H9 (cell line): ENCODE measurements around the gene GLRX3. TPM values are rescaled to one million over a fixed set of nuclear protein-coding genes. Genes with fewer than 3 reads are reported as not detected.

Experiments used
- DNase-seq: peaks from one replicate; pipeline ENCODE4 v3.0.0-alpha.2; 2017
- H2AFZ ChIP-seq: one replicate; pipeline ENCODE4 v1.6.1; 2013; ENCODE audit warnings: mild to moderate bottlenecking, low read length, control low read depth, moderate library complexity
- H2AK5ac ChIP-seq: 2 replicates; pipeline ENCODE4 v1.6.1; 2013; ENCODE audit warnings: low read length, control low read depth, mixed read lengths; ENCODE audit not compliant: insufficient read length
- H2BK120ac ChIP-seq: one replicate; pipeline ENCODE4 v1.6.1; 2013; ENCODE audit warnings: low read depth, mild to moderate bottlenecking, low read length, control low read depth, inconsistent platforms; ENCODE audit not compliant: poor library complexity, severe bottlenecking
- H2BK12ac ChIP-seq: 2 replicates; pipeline ENCODE4 v1.6.1; 2013; ENCODE audit warnings: low read length, control low read depth, mixed read lengths, low read depth; ENCODE audit not compliant: insufficient read length
- H2BK15ac ChIP-seq: 2 replicates; pipeline ENCODE4 v1.6.1; 2013; ENCODE audit warnings: low read depth, low read length, control low read depth
- H2BK20ac ChIP-seq: one replicate; pipeline ENCODE4 v1.6.1; 2013; ENCODE audit warnings: low read depth, mild to moderate bottlenecking, low read length, control low read depth, inconsistent platforms; ENCODE audit not compliant: poor library complexity, severe bottlenecking
- H2BK5ac ChIP-seq: 2 replicates; pipeline ENCODE4 v1.6.1; 2013; ENCODE audit warnings: low read length, control low read depth, mixed read lengths; ENCODE audit not compliant: insufficient read length
- H3K14ac ChIP-seq: 2 replicates; pipeline ENCODE4 v1.6.1; 2013; ENCODE audit warnings: low read length, control low read depth; ENCODE audit not compliant: insufficient read depth
- H3K18ac ChIP-seq: 2 replicates; pipeline ENCODE4 v1.6.1; 2013; ENCODE audit warnings: low read depth, mild to moderate bottlenecking, mixed read lengths, low read length, control low read depth; ENCODE audit not compliant: insufficient read length
- H3K23ac ChIP-seq: 2 replicates; pipeline ENCODE4 v1.6.1; 2013; ENCODE audit warnings: low read length, control low read depth, mixed read lengths, low read depth; ENCODE audit not compliant: insufficient read length
- H3K23me2 ChIP-seq: 2 replicates; pipeline ENCODE4 v1.6.1; 2013; ENCODE audit warnings: low read depth, mild to moderate bottlenecking, mixed read lengths, low read length, control low read depth; ENCODE audit not compliant: insufficient read length, poor library complexity, severe bottlenecking
- H3K27ac ChIP-seq: 2 replicates; pipeline ENCODE4 v1.5.1; 2013; ENCODE audit warnings: low read length, control low read depth, mixed read lengths, low read depth; ENCODE audit not compliant: insufficient read length
- H3K27me3 ChIP-seq: 2 replicates; pipeline ENCODE4 v1.6.1; 2013; ENCODE audit warnings: low read length, control low read depth, inconsistent platforms; ENCODE audit not compliant: insufficient read depth
- H3K4ac ChIP-seq: 2 replicates; pipeline ENCODE4 v1.6.1; 2013; ENCODE audit warnings: low read depth, mild to moderate bottlenecking, control low read depth, inconsistent platforms, low read length, moderate library complexity
- H3K4me1 ChIP-seq: 2 replicates; pipeline ENCODE4 v1.6.1; 2013; ENCODE audit warnings: low read length, control low read depth, inconsistent platforms; ENCODE audit not compliant: insufficient read depth
- H3K4me2 ChIP-seq: 2 replicates; pipeline ENCODE4 v1.6.1; 2013; ENCODE audit warnings: low read length, control low read depth, mixed read lengths; ENCODE audit not compliant: insufficient read length, insufficient read depth
- H3K56ac ChIP-seq: 2 replicates; pipeline ENCODE4 v1.6.1; 2013; ENCODE audit warnings: low read depth, mild to moderate bottlenecking, mixed read lengths, low read length, control low read depth; ENCODE audit not compliant: insufficient read length
- H3K79me1 ChIP-seq: 2 replicates; pipeline ENCODE4 v1.6.1; 2013; ENCODE audit warnings: low read depth, mild to moderate bottlenecking, moderate library complexity, low read length, control low read depth, inconsistent platforms; ENCODE audit not compliant: insufficient read depth, poor library complexity, severe bottlenecking
- H3K79me2 ChIP-seq: 2 replicates; pipeline ENCODE4 v1.6.1; 2013; ENCODE audit warnings: low read length, control low read depth, inconsistent platforms; ENCODE audit not compliant: insufficient read depth
- H3K9ac ChIP-seq: 2 replicates; pipeline ENCODE4 v1.6.1; 2013; ENCODE audit warnings: low read length, control low read depth, mixed read lengths; ENCODE audit not compliant: insufficient read length; ENCODE audit errors: extremely low read depth
- H3K9me3 ChIP-seq: one replicate; pipeline ENCODE4 v1.6.1; 2013; ENCODE audit warnings: low read depth, low read length, inconsistent platforms; ENCODE audit not compliant: control insufficient read depth
- H3T11ph ChIP-seq: one replicate; pipeline ENCODE4 v1.6.1; 2013; ENCODE audit warnings: mild to moderate bottlenecking, low read length, control low read depth, inconsistent platforms
- H4K20me1 ChIP-seq: one replicate; pipeline ENCODE4 v1.6.1; 2013; ENCODE audit not compliant: control insufficient read depth, insufficient read length, insufficient read depth
- H4K5ac ChIP-seq: 2 replicates; pipeline ENCODE4 v1.6.1; 2013; ENCODE audit warnings: low read depth, mild to moderate bottlenecking, mixed read lengths, low read length, control low read depth; ENCODE audit not compliant: insufficient read length
- H4K8ac ChIP-seq: replicated peaks from 2 replicates; pipeline ENCODE4 v1.6.1; 2013; ENCODE audit warnings: low read length, control low read depth, mixed read lengths, low read depth; ENCODE audit not compliant: insufficient read length
- H4K91ac ChIP-seq: 2 replicates; pipeline ENCODE4 v1.6.1; 2013; ENCODE audit warnings: low read depth, mild to moderate bottlenecking, moderate library complexity, mixed read lengths, low read length, control low read depth; ENCODE audit not compliant: insufficient read length
- H3K27ac Mint-ChIP-seq, 3 experiments: 2 replicates in 2 of 3; 3 replicates in 1 of 3; pipeline ENCODE4 v1.8.0; 2020 to 2021; ENCODE audit warnings: mixed read lengths in 3 of 3, mild to moderate bottlenecking in 1 of 3, moderate library complexity in 1 of 3
- H3K27me3 Mint-ChIP-seq: 2 replicates; pipeline ENCODE4 v1.8.0; 2021; ENCODE audit warnings: low read depth, mild to moderate bottlenecking, moderate library complexity, mixed read lengths
- H3K36me3 Mint-ChIP-seq, 3 experiments: 2 replicates in 2 of 3; 3 replicates in 1 of 3; pipeline ENCODE4 v1.8.0; 2020 to 2021; ENCODE audit warnings: low read depth in 3 of 3, mixed read lengths in 3 of 3; ENCODE audit not compliant: insufficient read depth in 1 of 3
- H3K4me1 Mint-ChIP-seq, 2 experiments: 2 replicates each; pipeline ENCODE4 v1.8.0; 2020; ENCODE audit warnings: mixed read lengths in 2 of 2
- H3K4me3 Mint-ChIP-seq, 2 experiments: 2 replicates in 1 of 2; 3 replicates in 1 of 2; pipeline ENCODE4 v1.8.0; 2020 to 2021; ENCODE audit warnings: mild to moderate bottlenecking in 2 of 2, mixed read lengths in 2 of 2, moderate library complexity in 1 of 2
- H3K9me3 Mint-ChIP-seq, 2 experiments: 2 replicates in 1 of 2; 3 replicates in 1 of 2; pipeline ENCODE4 v1.8.0; 2020; ENCODE audit warnings: mild to moderate bottlenecking in 2 of 2, mixed read lengths in 2 of 2, moderate library complexity in 1 of 2
- WGBS: extraction: QIAGEN DNeasy Blood & Tissue Kit; methylation state at CpG from one replicate; pipeline ENCODE4 v1.1.7; 2013; ENCODE audit warnings: missing lambda C conversion rate, low lambda C conversion rate, mixed read lengths; ENCODE audit not compliant: insufficient read length; ENCODE audit errors: extremely low coverage; 5-methylcytosine and 5-hydroxymethylcytosine counted together
- total RNA-seq: library from RNA; stranded (reverse); gene quantifications from 2 replicates; pipeline ENCODE4 v1.2.1, GENCODE V29; 2021
- TF ChIP-seq, protein P1 (sequence below): fragments of 200-600 bp; sonication (generic); conservative IDR thresholded peaks from 3 replicates; pipeline ENCODE4 v1.8.0; 2021; ENCODE audit warnings: antibody characterized with exemption, mild to moderate bottlenecking

The GLRX3 gene
- total RNA-seq, 1 experiment from 2014 or later = 139 TPM

DNA sequence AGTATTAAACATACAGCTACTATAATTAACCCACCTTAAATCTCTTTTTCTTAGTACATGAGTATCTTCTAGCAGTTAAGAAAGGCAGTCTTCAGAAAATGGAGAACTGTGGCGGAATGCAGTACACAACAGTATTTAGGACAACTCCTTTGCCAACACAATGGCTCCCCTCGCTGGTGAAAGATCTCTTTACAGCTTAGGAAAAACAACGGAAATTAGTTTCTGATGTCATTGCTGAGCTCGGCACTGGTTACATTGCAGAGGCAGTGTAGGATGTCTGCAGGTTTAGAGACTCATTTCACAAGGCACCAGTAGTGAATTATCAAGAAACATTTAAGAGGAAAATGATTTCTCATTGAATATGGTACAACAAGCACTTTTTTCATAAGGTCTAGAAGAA, 43.4 kb downstream of the GLRX3 start:
- H3K4me1 ChIP-seq = no peaks in the 10 kb centered on the region
- Mint-ChIP-seq H3K9me3 (no peaks in the 10 kb centered on the region), H3K4me3 (no peak overlapping the region), H3K36me3 (peaks cover 33 to 65% (median 50%) of the 10 kb centered on the region in 3 experiments), H3K27me3 (no peaks in the 10 kb centered on the region), H3K27ac (no peak overlapping the region), H3K4me1 (peaks cover 0 to 2% of the 10 kb centered on the region in 2 experiments; a peak in 1 of 4 replicates)
- no peak overlapping the region for H3K14ac ChIP-seq
- TF ChIP-seq, protein P1, sequence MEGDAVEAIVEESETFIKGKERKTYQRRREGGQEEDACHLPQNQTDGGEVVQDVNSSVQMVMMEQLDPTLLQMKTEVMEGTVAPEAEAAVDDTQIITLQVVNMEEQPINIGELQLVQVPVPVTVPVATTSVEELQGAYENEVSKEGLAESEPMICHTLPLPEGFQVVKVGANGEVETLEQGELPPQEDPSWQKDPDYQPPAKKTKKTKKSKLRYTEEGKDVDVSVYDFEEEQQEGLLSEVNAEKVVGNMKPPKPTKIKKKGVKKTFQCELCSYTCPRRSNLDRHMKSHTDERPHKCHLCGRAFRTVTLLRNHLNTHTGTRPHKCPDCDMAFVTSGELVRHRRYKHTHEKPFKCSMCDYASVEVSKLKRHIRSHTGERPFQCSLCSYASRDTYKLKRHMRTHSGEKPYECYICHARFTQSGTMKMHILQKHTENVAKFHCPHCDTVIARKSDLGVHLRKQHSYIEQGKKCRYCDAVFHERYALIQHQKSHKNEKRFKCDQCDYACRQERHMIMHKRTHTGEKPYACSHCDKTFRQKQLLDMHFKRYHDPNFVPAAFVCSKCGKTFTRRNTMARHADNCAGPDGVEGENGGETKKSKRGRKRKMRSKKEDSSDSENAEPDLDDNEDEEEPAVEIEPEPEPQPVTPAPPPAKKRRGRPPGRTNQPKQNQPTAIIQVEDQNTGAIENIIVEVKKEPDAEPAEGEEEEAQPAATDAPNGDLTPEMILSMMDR = peak; percentile 73
- H3K4me2 ChIP-seq = no peak overlapping the region
- no peaks in the 10 kb centered on the region for H3K23me2 ChIP-seq
- no peaks in the 10 kb centered on the region for H3K79me2 ChIP-seq
- no peaks in the 10 kb centered on the region for H3K79me1 ChIP-seq
- H2BK120ac ChIP-seq = no peak overlapping the region
- H2AK5ac ChIP-seq = no peak overlapping the region
- H2AFZ ChIP-seq = no peak overlapping the region
- no CpG with 5 or more reads among the region's 4 CpGs for WGBS
- H3K9me3 ChIP-seq = no peaks in the 10 kb centered on the region
- H3K9ac ChIP-seq = no peak overlapping the region
- no peak overlapping the region for H2BK12ac ChIP-seq
- no peak overlapping the region for H3T11ph ChIP-seq
- no peak overlapping the region for H3K56ac ChIP-seq
- H2BK20ac ChIP-seq = no peak overlapping the region
- no peak overlapping the region for H3K18ac ChIP-seq
- H4K20me1 ChIP-seq = no peaks in the 10 kb centered on the region
- no peak overlapping the region for H4K5ac ChIP-seq
- H4K91ac ChIP-seq = no peak overlapping the region
- H4K8ac ChIP-seq = no peak overlapping the region
- no peak overlapping the region for H2BK5ac ChIP-seq
- H3K4ac ChIP-seq = no peak overlapping the region
- no peak overlapping the region for H3K23ac ChIP-seq
- H3K27me3 ChIP-seq = no peaks in the 10 kb centered on the region
- H2BK15ac ChIP-seq = no peak overlapping the region
- DNase-seq = no peak
- no peak overlapping the region for H3K27ac ChIP-seq
